8988T (cell line): Measurements from ENCODE around the gene ATXN10.

ENCODE experiments used
- DNase-seq: peaks from one replicate; pipeline ENCODE4 v3.0.0; 2011

The ATXN10 gene

GRCh38 chr22:45881524-45881875 lies 209.9 kb downstream of the ATXN10 start:
- DNase-seq = no peak

- DNase-seq = no peak
These were observed 211.5 kb downstream of the ATXN10 start for GRCh38 chr22:45882881-45883810.

- no peak for DNase-seq
These were observed 212.2 kb downstream of the ATXN10 start for GRCh38 chr22:45883811-45884170.

- DNase-seq = no peak
These were observed 212.8 kb downstream of the ATXN10 start for GRCh38 chr22:45884201-45885062.

GRCh38 chr22:45885171-45885840 lies 213.7 kb downstream of the ATXN10 start:
- DNase-seq = no peak

- DNase-seq = no peak
These were observed 214.3 kb downstream of the ATXN10 start for GRCh38 chr22:45885941-45886395.

- DNase-seq = no peak
These were observed 214.9 kb downstream of the ATXN10 start for GRCh38 chr22:45886540-45886939.

- no peak for DNase-seq
These were observed 215.8 kb downstream of the ATXN10 start for GRCh38 chr22:45887202-45888131.

GRCh38 chr22:45888221-45889092 lies 216.8 kb downstream of the ATXN10 start:
- DNase-seq = no peak

GRCh38 chr22:45889093-45889538 lies 217.5 kb downstream of the ATXN10 start:
- no peak for DNase-seq

GRCh38 chr22:45889539-45890350 lies 218.1 kb downstream of the ATXN10 start:
- DNase-seq = no peak

GRCh38 chr22:45890351-45890635 lies 218.7 kb downstream of the ATXN10 start:
- DNase-seq = no peak

- DNase-seq = no peak
These were observed 219.4 kb downstream of the ATXN10 start for GRCh38 chr22:45891021-45891421.

- no peak for DNase-seq
These were observed 219.9 kb downstream of the ATXN10 start for GRCh38 chr22:45891471-45891995.

- DNase-seq = no peak
These were observed 220.5 kb downstream of the ATXN10 start for GRCh38 chr22:45891996-45892621.

GRCh38 chr22:45892681-45893461 lies 221.2 kb downstream of the ATXN10 start:
- DNase-seq = no peak

GRCh38 chr22:45893516-45893915 lies 221.9 kb downstream of the ATXN10 start:
- DNase-seq = no peak
